H54 (cell line): ENCODE results near the gene PDGFD.

ENCODE experiments used
- DNase-seq: peaks from one replicate; pipeline ENCODE4 v3.0.0; 2011; ENCODE audit warnings: low spot score, mixed read lengths; ENCODE audit not compliant: insufficient read length
- FAIRE-seq: peaks from 3 replicates; lab custom pipeline; 2011; peaks lifted over from hg19 to GRCh38; lab: Jason Lieb, UNC
- POLR2A ChIP-seq: IDR thresholded peaks from 2 replicates; pipeline ENCODE4 v1.6.1; 2011; ENCODE audit warnings: low read depth, mild to moderate bottlenecking, low read length

PDGFD gene

DNA sequence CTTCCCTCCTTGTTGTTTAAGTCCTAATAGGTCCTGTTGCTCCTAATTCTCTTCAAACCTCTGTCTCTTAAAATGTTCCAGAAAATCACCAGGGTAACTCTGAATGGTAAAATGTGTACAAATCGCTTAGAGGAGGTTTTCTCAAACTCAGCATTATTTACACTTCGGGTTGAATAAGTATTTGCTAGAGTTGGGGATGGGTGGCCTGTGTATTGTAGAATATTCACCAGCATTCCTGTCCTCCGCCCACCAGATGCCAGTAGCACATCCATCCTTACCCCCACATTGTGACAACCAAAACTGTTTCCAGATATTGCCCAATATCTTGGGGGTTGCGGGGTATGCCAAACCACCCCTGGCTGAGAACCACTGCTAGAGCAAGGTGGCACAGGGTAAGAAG, 191.9 kb downstream of the PDGFD start:
- TF ChIP-seq POLR2A: no peak
- no peak for FAIRE-seq
- DNase-seq: no peak

DNA sequence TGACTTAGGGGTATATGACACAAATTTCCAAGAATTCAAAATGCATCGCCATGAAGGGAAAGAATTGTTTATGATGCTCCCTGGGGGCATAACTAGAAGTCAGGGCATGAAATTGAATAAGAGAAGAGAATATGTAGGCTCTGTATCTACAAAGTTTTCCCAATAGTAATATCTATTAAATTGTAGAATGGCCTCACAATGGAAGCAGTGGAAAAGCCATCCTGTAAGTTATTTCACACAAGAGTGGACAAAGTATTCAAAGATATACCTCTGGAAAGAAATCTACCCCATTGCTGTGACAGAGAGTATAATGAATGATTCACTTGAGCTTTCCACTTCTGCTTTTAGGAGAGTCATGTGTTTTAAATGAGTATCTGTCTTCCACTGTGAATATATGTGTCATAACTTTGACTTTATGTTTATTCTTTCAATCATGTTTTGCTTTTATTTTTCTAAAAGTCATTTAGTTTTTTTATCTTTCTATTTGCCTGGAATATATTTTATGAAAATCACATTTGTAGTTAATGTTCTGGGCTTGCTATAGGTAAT, 193.2 kb downstream of the PDGFD start:
- no peak for TF ChIP-seq POLR2A
- FAIRE-seq (no peak), DNase-seq (no peak)

DNA sequence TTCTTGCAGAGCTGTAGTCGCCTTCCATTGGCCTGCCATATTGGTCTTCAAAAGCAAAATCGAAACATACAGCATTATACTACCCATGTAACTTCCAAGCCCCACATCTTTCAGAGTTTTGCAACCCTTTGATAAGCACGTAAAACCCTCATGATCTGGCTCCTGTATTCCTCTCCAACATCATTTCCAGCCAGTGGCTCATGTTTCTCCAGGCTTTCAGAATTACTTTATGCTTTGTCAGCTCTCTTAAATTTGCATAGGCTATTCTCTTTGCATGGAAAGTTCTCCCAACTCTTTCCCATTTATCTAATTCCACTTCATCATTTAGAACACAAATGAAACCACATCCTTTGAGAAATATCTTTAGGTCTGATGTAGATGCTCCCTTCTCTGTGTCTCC, 195.3 kb downstream of the PDGFD start:
- FAIRE-seq: no peak
- no peak for DNase-seq
- TF ChIP-seq POLR2A: no peak

DNA sequence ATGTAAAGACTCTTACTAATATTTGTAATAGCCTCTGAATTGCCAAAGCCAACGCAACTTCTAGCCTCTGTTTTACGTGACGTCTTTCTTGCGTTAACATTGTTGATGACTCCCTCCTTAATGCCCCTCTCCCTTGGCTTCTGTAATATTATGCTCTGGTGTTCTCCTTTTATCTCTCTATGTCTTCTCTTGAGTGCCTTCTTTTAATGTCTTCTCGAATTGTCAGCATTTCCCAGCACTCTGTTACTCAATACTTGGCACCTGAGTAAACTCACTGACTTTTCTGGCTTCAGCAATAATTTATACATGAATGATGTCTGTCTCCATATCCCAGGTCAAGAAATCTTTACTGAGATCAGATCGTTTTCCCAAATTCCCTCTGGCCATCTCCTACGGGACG, 196.0 kb downstream of the PDGFD start:
- TF ChIP-seq POLR2A: no peak
- no peak for FAIRE-seq
- no peak for DNase-seq

DNA sequence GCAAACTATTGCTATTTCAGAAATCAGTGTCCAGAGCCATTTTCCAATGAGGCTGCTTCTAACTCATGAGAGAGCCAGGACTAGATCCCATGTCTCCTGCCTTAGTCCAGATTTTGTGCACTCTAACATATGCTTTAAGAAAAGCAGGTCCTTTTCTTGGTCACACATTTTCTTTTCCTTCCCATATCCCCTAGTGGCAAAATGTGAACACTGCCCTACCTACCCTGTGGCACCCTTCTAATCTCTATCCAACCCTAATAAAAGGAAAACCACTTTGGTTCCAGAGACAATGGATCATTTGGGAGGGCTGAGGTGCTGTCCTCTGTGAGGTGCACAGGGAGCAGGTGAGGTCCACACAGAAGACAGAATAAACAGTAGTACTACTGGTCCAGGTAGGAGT, 199.6 kb downstream of the PDGFD start:
- TF ChIP-seq POLR2A: no peak
- no peak for DNase-seq
- no peak for FAIRE-seq

DNA sequence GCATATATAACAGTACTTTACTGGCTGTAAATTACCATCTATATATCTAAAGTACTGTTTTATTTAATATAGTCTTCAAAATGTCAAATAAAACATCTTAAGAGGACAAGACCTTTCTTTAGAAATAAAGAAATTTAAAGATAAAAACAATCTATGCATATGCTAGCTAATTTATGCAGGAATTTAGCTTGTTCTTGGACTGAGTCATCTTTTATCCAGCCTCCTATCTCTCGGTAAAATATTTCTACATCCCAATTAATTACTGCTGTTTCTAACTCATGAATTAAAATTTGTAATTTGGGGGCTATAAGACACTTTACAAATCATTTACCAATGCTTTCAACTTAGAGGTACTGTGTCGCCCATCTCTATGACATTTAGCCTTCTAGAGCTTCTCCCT, 200.3 kb downstream of the PDGFD start:
- no peak for DNase-seq
- no peak for FAIRE-seq
- no peak for TF ChIP-seq POLR2A

DNA sequence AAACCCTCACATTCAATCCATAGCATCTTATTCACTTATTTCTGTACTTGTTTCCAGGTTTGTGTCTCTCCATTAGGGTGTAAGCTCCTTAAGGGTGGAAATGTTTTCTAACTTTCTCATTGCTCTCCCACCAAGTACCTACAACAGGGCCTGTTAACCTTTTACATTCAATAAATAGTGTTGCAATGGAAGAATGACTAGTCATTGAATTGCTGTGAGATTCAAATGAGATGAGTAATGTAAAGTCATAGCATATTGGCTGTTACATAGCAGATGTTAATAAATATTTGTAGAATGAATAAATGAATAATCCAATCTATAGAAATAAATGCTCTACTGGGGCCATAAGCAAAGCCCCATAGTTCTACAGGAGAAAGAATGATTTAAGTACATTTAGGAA, 202.9 kb downstream of the PDGFD start:
- TF ChIP-seq POLR2A: no peak
- DNase-seq: no peak

DNA sequence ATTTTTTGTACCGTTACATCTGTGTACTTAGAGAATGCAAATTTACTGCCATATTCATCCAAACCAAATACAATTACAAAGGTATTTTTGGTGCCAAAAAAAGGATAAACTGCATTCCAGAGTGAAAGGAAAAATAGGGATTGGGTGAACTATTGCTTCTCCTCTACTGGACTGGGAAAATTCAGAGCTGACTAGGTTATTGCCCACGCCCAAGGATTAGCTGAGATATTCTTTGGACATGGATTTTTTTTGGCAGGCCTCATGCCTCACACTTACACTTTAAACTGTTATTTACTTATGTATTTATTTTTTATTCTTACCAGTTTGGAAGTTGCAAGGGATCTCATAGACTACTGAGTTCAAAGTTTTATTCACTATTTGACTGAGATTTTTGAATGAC, 203.8 kb downstream of the PDGFD start:
- no peak for FAIRE-seq
- no peak for DNase-seq
- TF ChIP-seq POLR2A: no peak

More for the DNA sequence above, 202.9 kb downstream of the PDGFD start:
- FAIRE-seq: no peak

DNA sequence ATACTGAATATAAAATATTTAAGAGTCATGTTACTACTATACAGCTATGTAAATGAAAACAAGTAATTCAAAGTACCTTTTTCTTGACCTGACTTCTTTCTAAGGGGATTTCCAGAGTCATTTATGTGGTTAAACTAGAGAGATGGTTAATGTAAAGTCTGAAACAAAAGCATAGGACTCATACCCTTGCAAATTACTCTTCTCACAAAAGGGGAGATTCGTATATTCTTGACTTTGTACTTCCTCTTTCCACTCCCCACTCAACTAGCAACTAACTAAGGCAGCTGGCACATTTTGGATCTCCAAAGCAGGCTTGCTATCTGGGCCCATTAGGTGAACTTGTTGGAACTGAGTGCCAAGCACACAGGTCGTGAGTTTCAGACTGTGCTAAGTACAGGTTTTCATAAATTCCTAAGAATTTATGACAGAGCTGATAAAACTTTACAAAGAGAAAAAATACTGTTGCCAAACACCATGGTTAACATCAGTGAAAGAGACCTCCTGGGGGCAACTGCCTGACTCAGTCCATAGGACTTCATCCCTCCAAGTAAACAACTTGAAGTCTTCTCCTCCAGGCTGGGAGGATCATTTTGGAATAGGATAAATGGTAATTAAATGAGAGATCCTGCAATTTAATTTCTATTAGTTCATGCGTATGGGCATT, 204.5 kb downstream of the PDGFD start:
- FAIRE-seq: no peak

DNA sequence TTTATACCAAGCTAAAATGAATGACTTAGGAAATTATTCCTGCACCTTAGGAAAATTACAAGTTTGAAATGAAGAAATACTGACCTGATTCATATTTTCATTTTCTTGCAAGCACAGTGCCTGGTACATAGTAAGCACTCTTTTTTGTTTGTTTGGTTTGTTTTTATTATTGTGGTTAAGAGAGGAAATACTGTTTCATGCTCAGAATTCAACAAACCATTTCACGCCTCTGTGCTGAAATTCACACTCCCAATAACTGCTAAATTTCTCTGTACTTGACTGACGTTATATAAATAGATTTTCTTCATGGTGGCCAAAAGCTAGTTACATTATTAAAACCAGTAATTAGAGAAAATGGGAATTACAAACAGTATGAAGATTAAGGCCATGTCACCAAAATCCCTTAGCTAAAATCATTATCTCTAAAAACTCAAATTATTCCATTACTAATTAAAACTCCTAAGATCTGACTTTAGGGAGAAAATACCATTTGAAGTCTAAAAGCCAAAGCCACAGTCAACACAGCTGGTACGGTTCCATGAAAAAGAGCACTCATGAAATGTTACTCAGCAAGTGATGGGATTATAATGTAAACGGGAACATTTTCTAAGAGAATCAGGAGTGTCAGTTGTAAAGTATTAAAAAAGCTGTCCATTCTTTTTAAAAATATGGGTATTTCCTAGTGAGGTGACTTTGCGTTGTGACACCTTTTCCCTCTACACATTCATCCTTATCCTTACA, 205.3 kb downstream of the PDGFD start:
- no peak for TF ChIP-seq POLR2A
- no peak for DNase-seq

More for the DNA sequence above, 204.5 kb downstream of the PDGFD start:
- no peak for DNase-seq
- no peak for TF ChIP-seq POLR2A

DNA sequence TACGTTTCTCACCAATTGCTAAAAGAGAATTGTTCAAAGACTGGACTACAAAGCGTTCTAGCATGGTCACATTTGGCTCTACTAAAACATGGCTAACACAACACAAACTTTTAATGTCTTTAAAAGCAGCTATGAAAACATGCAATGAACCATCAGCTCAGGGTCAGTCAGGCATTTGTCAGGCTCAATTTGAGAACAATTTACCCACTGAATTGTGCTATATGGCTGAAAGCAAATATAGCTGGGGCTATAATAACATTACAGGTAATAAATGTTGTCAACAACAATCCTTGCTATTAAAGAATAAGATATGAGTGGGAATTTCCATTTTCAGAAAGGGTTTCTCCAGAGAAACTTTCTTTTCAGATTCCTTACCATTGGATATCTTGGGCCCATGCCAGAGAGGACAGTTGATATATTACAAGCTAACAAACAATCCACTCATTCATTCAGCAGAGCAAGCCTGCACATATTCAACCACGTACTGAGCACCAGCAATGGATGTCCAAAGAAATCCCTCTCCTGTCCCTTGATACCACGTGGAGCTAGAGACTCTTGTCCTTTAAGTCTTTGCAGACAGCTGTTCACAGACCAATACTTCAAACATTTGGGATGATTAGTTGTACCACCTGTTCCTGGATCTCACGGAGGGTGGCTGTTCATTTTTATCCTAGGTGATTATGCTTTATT, 210.0 kb downstream of the PDGFD start:
- no peak for TF ChIP-seq POLR2A
- no peak for DNase-seq
- FAIRE-seq: no peak

More for the DNA sequence above, 205.3 kb downstream of the PDGFD start:
- FAIRE-seq: no peak

DNA sequence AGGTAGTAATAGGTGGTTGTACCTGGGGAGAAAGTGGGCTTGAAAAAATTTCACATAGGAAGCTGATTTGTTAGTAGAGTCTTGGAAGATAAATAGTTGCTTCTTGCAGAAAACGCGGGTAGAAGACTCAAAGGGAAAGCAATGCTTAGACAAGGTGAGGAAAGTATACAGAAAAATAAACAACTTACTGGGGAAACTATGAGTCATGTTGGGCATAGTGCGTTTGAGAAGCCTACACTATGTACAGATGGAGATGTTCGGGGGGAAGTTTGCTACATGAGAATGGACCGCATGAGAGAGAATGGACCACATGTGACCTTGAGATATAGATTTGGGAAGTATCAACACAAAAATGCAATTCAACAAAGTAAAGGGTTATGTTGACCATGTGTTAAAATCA, 214.2 kb downstream of the PDGFD start:
- no peak for DNase-seq
- no peak for FAIRE-seq
- TF ChIP-seq POLR2A: no peak

DNA sequence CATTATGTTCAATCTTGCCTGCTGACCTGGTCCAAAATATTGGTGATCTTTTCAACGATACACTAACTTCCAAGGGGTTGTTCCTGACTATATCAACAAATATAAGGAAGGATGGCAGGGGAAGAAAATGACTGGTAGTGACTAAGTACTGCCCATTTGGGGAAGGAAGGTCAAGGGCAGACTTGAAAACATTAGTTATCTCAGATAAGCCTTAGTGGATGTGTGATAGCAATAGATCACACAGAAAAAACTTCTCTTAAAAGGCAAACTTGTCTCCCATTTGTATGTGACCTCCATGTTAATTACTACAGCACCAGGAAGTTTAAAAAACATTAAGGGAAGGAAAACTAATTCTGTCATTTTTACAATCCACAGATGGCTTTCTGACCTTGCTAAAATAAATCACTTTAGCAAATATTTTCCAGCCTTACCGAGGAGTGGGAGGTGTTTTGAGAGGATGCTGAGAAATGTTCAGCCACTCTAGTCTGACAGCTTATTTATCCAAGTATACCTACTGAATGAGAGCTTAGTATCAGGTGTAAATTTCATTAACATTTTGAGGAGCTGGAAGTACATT, 215.7 kb downstream of the PDGFD start:
- no peak for TF ChIP-seq POLR2A
- FAIRE-seq: no peak
- no peak for DNase-seq

DNA sequence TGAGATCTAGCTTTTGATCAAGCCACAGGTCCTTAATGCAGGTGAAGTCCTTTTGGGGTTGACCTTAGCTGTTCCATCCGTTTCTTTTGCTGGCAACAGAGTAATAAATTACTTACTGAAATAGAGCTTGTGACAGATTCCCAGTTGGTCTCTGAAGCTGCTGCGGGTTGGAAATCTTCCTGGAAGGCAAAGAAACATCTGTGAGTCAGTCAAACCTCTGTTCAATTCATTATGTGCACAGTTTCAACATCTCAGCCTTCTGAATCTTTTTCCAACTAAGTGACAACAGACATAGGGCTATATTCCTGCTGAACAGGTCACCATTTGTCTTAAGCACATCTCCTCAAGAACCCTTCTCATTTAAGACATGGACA, 216.4 kb downstream of the PDGFD start:
- no peak for FAIRE-seq

More for the DNA sequence above, 216.4 kb downstream of the PDGFD start:
- TF ChIP-seq POLR2A: no peak
- DNase-seq: no peak
